COLO668 (cell line): ENCODE data around the gene SLC51B.
"Not testable (repeated sequence)": the region's sequence is repeated elsewhere in the genome, so short reads cannot be mapped to it uniquely, and the experiment has no call there.

Experiments
- DNase-seq: peaks from one replicate; lab custom pipeline; 2025; ENCODE audit not compliant: unreplicated experiment; lab: John Stamatoyannopoulos, UW

The SLC51B gene

DNA sequence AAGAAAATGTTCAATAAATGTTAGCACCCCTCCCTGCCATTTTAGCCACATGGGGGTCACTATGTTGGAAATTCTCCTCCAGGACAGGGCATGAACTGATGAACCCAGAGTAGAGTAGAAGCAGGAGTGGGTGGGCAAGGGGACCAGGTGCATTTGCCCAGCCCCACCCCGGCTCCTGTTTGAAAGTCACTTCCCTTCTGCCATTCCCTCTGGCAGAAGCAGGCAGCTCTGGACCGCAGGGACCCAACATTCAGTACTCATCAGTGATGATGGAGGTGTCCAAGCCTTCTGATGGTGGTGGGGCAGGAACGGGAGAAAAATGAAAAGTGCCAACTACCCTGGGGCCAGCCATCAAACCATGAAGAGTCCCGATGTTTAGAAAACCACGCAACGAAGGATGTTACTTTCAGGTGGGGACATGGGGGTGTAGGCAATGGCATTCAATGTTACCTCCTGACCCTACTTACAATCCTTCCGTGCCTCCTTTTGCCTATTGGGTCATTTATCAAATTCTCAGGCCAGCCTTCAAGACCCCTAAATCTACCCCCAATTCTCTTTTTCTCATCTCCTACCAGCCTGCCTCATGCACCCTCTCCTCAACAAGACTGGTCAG lies 52.6 kb downstream of the SLC51B start:
- DNase-seq = no peak

- no peak for DNase-seq
Observed at GRCh38 chr15:65099336-65099735, 54.1 kb downstream of the SLC51B start.

DNA sequence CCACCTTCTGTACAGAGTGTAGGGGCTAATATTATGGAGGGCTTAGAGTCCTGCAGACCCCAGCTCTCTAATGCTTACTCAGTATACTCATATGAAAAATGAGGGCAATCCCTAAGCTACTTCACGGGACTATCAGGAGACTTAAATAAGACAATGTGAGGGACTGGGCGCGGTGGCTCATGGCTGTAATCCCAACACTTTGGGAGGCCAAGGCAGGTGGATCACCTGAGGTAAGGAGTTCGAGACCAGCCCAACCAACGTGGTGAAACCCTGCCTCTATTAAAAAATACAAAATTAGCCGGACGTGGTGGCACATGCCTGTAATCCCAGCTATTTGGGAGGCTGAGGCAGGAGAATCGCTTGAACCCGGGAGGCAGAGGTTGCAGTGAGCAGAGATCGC lies 54.6 kb downstream of the SLC51B start:
- DNase-seq = not testable (repeated sequence)

GRCh38 chr15:65100442-65100841 lies 55.3 kb downstream of the SLC51B start:
- no peak for DNase-seq

DNA sequence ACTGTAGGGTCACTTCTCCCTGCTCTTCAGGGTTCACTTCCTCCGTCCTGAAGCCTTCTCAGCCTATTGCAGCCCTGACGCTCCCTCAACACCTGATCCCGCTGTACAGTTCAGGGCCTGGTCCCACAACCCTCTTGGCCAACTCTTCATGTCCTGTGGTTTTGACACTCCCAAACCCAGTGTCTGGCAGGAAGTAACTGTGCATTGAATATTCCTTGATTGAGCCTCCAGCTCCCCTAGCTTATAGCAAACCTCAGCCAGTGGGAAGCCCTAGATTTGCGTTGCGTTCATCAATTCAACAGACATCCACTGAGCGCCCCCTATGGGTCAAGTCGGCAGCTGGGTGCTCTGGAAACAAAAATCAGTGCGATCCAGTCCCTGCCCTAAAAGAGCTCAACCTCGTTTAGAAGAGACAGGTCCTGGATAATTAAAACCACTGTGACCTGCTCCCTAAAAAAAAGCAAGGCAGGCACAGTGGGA lies 56.3 kb downstream of the SLC51B start:
- peak; percentile 26 for DNase-seq

GRCh38 chr15:65101891-65102708 lies 56.9 kb downstream of the SLC51B start:
- no peak for DNase-seq

DNA sequence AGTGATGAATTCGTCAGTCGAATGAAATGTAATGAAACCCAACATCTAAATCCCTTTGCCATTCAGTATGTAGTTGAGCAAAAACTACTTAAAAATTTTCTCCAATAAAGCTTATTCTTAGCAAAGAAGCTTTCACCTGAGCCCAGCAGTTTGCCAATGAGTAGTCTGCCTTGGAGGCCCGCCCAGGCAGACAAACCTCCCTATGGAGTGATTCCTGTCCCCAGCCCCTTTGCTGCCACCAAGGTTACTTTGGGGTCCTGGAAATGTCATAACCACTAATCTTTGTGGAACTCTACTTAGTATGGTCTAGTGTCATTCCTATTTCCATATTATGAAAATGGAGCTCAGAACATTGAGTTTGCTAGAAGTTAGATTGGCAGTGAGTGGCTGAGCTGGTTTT lies 57.7 kb downstream of the SLC51B start:
- DNase-seq = no peak
